ENCODE results near the gene RAET1L.
"Not testable (repeated sequence)": the region's sequence is repeated elsewhere in the genome, so short reads cannot be mapped to it uniquely, and the experiment has no call there.

The RAET1L gene

GRCh38 chr6:150015281-150016001 lies 9.9 kb downstream of the RAET1L start:
- DNase-seq: not testable (repeated sequence)

GRCh38 chr6:150014623-150015280 lies 10.6 kb downstream of the RAET1L start:
- not testable (repeated sequence) for DNase-seq

DNA sequence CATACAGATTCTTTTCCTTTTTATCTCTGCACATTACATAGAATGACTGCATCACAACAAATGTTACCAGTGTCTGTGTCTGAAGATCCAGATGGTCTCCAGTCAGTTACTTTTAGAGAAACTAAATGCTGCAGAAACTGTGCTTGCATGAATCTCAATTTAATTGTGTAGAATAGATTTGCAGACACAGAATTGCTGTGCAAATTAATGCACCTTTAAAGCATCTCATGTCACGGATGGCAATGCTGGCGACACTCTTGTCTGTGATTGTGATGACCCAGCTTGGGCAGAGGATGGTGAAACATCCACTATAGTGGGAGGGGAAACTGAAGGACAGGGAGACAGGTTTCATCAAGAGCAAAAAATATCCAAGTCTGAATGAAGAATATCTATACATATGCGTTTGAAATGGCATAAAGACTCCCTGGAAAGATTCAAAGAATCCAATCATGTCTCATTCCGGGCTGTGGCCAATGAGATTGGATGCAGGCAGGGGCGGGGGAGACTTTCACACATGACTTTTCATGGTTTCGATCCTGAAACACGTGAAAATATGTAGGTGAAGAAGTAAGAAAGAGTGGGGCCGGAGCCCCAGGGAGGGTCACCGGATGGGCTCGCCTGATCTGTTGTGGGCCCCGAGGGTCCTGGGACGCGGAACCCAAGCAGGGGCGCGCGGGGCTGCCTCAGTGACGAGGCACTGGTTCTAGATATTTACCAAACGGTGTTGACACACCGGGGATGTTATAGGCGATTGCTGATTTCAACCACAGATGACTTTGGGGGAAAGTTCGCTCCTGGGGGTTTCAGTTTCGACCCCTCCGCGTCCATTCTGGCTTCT lies 11.3 kb downstream of the RAET1L start:
- not testable (repeated sequence) for DNase-seq

DNA sequence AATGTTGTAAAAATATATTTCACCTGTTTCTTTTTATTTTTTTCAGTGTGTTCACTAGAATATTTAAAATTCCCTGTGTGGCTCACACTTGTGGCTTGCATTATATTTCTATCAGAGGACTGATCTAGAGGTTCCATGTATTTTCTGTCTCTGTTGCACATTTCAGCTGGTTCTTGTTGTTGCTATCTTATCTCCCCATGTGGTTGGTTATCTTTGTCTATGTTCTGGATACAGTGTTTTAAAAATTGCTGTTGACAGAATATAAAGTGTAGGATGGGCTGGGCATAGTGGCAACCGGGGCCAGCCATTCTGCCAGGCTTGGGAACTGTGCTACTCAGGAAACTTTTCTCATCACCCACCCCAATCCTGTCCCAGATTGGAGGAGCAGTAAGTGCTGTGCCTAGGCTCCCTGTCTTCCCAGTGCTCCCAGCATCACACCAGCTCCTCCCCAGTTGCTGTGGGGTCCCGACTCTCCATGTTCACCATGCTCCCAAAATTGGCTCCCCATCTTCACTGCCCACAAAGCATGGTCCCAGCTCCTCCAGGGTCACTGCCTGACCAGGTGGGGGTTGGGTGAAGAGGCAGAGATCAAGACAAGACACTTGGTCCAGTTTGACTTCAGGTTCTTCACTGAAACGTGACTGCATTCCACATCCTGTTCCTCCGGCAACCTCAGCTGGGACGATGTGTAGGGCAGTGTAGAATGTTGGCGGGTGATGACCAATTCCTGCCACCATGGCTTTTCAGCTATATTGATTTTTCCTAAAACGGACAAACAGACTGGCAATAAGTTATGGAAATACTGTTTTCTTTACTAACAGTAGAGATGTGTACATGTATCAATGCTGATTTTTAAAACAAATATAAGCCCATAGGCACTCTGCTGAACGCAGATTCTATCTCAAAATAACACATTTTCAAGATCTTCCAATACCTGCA lies 12.2 kb downstream of the RAET1L start:
- DNase-seq: not testable (repeated sequence)

DNA sequence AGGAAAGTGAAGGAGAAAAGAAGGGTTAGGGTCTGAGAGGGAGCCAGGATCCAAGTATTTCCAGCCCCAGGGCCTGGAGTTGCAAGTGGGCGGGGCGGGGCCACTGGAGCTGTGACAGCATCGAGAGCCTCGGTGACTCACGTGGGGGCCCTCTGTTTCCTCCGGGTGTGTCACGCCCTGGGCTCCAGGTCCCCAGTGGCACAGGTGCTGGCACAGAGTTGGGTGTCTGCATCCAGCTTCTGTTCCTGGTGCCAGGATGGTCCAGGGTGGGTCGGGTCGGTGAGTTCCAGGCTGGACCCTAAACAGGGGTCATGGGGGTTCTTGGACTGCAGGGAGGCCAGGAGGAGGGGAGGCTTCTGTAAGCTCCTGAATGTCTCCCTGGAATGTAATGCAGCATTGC lies 16.7 kb downstream of the RAET1L start:
- peak; percentile 23 for DNase-seq

GRCh38 chr6:150006961-150007464 lies 18.3 kb downstream of the RAET1L start:
- DNase-seq: peak; percentile 48

- no peak for DNase-seq
Observed at GRCh38 chr6:150005761-150006651, 19.3 kb downstream of the RAET1L start.

GRCh38 chr6:150004783-150005717 lies 20.3 kb downstream of the RAET1L start:
- peak; percentile 93 for DNase-seq

- DNase-seq: peak; percentile 36
Observed at GRCh38 chr6:150004101-150004782, 21.1 kb downstream of the RAET1L start.

- DNase-seq: not testable (repeated sequence)
Observed at GRCh38 chr6:150003599-150003998, 21.7 kb downstream of the RAET1L start.

DNA sequence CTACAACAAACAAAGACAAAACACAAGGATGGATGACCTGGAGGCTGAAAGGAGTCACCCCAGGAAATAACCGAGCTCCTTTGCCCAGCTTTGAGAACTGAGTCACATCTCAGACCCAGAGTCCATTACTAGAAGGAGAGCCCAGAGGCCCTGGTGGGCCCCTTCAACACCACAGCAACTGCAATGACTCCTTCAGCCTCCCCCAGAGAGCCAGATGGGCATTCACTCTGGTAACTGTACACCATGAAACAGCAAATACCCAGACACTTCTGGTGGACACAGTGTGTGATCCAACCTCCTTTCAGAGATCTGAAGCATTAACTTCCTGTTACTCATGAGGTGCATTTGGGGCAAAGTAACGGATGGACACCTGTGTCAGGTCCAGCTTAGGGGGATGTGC lies 22.6 kb downstream of the RAET1L start:
- no peak for DNase-seq

DNA sequence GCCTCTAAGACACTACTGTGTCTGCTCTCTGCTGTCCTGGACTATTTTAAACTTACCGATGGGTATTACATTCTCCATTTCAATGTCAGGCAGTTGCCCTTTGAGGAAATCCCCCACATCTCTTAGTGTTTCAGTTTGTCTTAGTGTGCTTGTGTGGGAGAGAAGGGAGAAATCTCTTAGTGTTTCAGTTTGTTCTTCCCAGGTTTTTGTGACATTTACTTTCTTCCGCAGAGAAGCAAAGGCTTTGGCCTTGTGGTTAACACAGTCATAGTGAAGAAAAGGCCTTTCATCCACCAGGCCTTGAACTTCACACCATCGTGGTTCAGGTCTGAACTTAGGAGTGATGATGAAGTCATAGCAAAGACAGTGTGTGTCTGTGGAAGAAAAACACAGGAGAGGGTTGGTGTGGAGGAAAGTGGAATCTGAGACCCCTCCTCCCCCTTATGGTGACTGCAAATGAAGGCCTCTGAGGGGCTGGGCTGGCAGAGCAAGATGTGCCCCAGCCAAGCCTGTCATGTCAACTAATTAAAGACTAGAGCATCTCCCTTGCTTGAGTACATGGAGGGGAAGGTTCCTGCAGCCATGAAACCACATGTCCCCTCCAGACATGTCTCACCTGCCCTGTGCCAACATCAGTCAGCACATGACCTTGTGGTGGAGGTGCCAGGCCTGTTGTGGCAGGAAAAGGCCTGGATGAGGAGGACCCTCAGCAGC lies 23.9 kb downstream of the RAET1L start:
- DNase-seq: peak; percentile 73

GRCh38 chr6:149999636-150000035 lies 25.7 kb downstream of the RAET1L start:
- no peak for DNase-seq

- DNase-seq: no peak
Observed at GRCh38 chr6:149995971-149996370, 29.4 kb downstream of the RAET1L start.

DNA sequence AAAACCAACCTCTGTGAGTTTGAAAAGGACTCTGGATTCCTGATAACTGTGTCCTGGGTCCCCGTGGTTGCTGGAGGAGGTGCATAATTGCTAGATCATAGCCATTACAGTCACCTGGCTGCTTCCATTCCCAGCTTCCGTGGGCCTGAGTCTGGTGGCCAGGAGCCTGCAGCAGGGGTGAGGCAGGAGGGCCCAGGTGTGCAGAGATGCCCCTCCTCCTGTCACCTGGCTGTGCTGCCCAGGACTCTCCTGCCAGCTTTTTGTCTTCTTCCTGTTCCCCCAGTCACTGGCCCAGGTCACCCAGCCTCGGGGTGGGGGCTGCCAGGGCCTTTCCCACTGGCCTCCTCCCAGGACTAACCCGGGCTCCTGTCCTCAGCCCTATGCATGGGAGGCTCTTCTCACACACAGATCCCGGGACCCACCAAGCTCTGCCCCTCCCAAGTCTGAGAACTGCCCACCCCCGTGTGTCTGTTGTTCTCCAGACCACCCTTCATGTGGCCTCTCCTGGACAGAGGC lies 30.0 kb downstream of the RAET1L start:
- DNase-seq: no peak

DNA sequence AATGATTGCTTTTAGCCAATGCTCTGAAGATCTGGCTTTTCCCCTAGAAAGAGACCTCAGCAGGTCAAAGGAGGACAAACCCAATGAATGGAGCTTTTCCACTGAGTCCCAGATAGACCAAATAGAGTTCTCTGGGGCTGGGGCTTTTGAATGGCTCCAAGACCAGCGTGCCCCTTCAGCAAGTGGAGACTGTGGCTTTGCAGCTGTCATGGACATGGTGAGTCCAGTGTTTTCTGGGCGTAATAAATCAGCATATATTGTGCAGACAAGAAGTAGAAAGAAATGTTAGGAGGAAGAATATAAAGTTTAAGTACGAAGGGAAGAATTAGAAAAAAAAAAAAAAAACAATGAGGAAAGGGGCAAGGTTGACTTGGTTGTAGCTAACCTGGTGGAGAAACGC lies 33.5 kb downstream of the RAET1L start:
- DNase-seq: no peak

DNA sequence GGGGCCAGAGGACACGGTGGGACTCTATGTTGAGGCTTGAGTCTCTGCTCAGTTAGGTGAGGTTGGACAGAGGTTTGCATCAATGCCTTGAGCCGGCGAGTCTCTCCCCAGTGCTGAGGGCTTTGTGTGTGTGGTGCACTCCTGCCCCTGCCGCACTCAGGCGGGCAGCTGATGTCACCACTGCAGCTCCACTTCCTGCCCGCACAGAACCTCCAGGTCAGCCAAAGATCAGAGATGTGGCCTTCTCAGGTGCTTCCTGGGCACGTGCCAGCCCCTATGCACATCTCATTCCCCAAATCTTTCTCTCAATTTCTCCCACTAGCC lies 33.9 kb downstream of the RAET1L start:
- DNase-seq: not testable (repeated sequence)

GRCh38 chr6:149990661-149991471 lies 34.5 kb downstream of the RAET1L start:
- no peak for DNase-seq
